Measurements from ENCODE around the gene CAPZA1.

- TF ChIP-seq, protein P1, sequence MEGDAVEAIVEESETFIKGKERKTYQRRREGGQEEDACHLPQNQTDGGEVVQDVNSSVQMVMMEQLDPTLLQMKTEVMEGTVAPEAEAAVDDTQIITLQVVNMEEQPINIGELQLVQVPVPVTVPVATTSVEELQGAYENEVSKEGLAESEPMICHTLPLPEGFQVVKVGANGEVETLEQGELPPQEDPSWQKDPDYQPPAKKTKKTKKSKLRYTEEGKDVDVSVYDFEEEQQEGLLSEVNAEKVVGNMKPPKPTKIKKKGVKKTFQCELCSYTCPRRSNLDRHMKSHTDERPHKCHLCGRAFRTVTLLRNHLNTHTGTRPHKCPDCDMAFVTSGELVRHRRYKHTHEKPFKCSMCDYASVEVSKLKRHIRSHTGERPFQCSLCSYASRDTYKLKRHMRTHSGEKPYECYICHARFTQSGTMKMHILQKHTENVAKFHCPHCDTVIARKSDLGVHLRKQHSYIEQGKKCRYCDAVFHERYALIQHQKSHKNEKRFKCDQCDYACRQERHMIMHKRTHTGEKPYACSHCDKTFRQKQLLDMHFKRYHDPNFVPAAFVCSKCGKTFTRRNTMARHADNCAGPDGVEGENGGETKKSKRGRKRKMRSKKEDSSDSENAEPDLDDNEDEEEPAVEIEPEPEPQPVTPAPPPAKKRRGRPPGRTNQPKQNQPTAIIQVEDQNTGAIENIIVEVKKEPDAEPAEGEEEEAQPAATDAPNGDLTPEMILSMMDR (conservative IDR thresholded peaks at IDR 0.05; ENCODE audit: low read depth, low read length), result no peak
- TF ChIP-seq EZH2 (IDR thresholded peaks at IDR 0.05; ENCODE audit: borderline replicate concordance, low read depth, low read length, poor library complexity, severe bottlenecking), result no peak
Observed at GRCh38 chr1:112633628-112634027, 14.0 kb downstream of the CAPZA1 start.
